ENCODE data around the gene GNPDA1. TPM values are rescaled to one million over a fixed set of nuclear protein-coding genes. Genes with fewer than 3 reads are reported as not detected.
"Not testable (repeated sequence)": the region's sequence is repeated elsewhere in the genome, so short reads cannot be mapped to it uniquely, and the experiment has no call there.

The GNPDA1 gene
- total RNA-seq, 1 donor from 2014 or later: 20.2 TPM

- H3K27me3 Mint-ChIP-seq (ENCODE audit: unreplicated experiment): no peaks in the 10 kb centered on the region
- no peak for DNase-seq
- TF ChIP-seq CTCF (IDR thresholded peaks at IDR 0.05; ENCODE audit: partially characterized antibody, unreplicated experiment): no peak
- H3K4me3 Mint-ChIP-seq (ENCODE audit: unreplicated experiment): no peak overlapping the region
- H3K27ac Mint-ChIP-seq (ENCODE audit: unreplicated experiment): no peak overlapping the region
- no peaks in the 10 kb centered on the region for H3K36me3 Mint-ChIP-seq (ENCODE audit: unreplicated experiment)
- peaks cover 1% of the 10 kb centered on the region for H3K9me3 Mint-ChIP-seq (ENCODE audit: unreplicated experiment)
- H3K4me1 Mint-ChIP-seq (ENCODE audit: low read depth, unreplicated experiment): no peaks in the 10 kb centered on the region
Measured at GRCh38 chr5:142040285-142040684, 27.5 kb upstream of the GNPDA1 start.

DNA sequence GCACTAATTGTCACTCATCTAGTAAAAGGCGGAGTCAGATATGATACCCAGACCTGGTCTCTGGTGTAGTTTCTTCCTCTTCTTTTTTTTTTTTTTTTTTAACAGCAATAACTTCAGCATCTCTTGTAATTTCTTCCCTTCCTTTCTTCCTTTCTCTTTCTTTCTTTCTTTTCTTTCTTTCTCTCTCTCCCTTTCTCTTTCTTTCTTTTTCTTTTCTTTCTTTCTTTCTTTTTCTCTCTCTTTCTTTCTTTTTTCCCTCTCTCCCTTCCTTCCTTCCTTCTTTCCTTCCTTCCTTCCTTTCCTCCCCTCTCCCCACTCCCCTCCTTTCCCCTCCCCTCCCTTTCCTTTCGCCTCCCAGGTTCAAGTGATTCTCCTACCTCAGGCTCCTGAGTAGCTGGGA lies 25.9 kb upstream of the GNPDA1 start:
- no peak for TF ChIP-seq CTCF (IDR thresholded peaks at IDR 0.05; ENCODE audit: partially characterized antibody, unreplicated experiment)
- Mint-ChIP-seq H3K9me3 (ENCODE audit: unreplicated experiment) (peaks cover 1% of the 10 kb centered on the region), H3K4me1 (ENCODE audit: low read depth, unreplicated experiment) (no peaks in the 10 kb centered on the region), H3K27me3 (ENCODE audit: unreplicated experiment) (no peaks in the 10 kb centered on the region), H3K4me3 (ENCODE audit: unreplicated experiment) (no peak overlapping the region), H3K27ac (ENCODE audit: unreplicated experiment) (no peak overlapping the region), H3K36me3 (ENCODE audit: unreplicated experiment) (no peaks in the 10 kb centered on the region)
- DNase-seq: no peak

- not testable (repeated sequence) for H3K36me3 Mint-ChIP-seq (ENCODE audit: unreplicated experiment); H3K9me3 Mint-ChIP-seq (ENCODE audit: unreplicated experiment); H3K4me3 Mint-ChIP-seq (ENCODE audit: unreplicated experiment); DNase-seq; H3K27ac Mint-ChIP-seq (ENCODE audit: unreplicated experiment); H3K4me1 Mint-ChIP-seq (ENCODE audit: low read depth, unreplicated experiment); H3K27me3 Mint-ChIP-seq (ENCODE audit: unreplicated experiment)
Measured at GRCh38 chr5:142037599-142037998, 24.8 kb upstream of the GNPDA1 start.

DNA sequence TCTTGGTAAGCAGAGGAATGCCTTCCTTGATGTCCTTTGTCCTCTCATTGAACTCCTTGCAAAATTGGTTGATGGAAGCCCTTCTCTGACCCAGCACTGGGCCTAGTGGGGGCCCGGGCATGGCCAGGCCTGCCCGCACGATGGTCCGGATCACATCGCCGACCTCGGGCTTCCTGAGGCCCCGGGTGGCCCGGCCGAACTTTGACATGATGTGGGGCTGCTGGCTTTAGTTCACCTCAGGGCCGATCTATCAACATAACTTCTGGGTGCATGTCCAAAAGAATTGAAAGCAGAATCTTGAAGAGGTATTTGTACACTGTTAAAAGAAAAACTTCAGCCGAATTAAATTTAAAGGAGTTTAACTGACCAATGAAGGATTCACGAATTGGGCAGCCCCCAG lies 24.1 kb upstream of the GNPDA1 start:
- H3K27me3 Mint-ChIP-seq (ENCODE audit: unreplicated experiment): no peaks in the 10 kb centered on the region

DNA sequence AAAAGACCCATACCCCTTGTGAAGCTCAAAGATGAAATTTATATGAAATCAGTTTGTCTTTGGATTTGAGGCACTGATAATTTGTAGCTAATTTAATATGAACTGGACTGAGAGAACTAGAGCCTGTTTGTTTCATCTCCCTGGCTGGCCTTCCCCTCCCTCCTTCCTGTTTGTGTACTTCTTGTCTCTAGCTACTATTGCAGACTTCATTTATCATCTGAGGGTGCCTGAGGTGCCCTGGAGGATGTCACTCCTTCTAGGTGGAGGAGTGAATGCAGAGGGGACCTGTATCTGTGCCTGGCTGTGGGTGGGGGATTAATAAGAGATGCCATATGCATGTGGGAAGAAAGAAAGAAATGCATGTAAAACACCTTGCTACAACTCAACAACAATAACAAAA lies 22.2 kb upstream of the GNPDA1 start:
- H3K36me3 Mint-ChIP-seq (ENCODE audit: unreplicated experiment): no peaks in the 10 kb centered on the region
- H3K27me3 Mint-ChIP-seq (ENCODE audit: unreplicated experiment): no peaks in the 10 kb centered on the region
- no peak overlapping the region for H3K27ac Mint-ChIP-seq (ENCODE audit: unreplicated experiment)
- DNase-seq: no peak
- peaks cover 1% of the 10 kb centered on the region for H3K9me3 Mint-ChIP-seq (ENCODE audit: unreplicated experiment)
- no peak overlapping the region for H3K4me3 Mint-ChIP-seq (ENCODE audit: unreplicated experiment)
- no peaks in the 10 kb centered on the region for H3K4me1 Mint-ChIP-seq (ENCODE audit: low read depth, unreplicated experiment)
- TF ChIP-seq CTCF (IDR thresholded peaks at IDR 0.05; ENCODE audit: partially characterized antibody, unreplicated experiment): no peak

More for the DNA sequence above, 24.1 kb upstream of the GNPDA1 start:
- Mint-ChIP-seq H3K4me1 (ENCODE audit: low read depth, unreplicated experiment) (no peaks in the 10 kb centered on the region), H3K4me3 (ENCODE audit: unreplicated experiment) (no peak overlapping the region), H3K9me3 (ENCODE audit: unreplicated experiment) (peaks cover 1% of the 10 kb centered on the region), H3K27ac (ENCODE audit: unreplicated experiment) (no peak overlapping the region), H3K36me3 (ENCODE audit: unreplicated experiment) (no peaks in the 10 kb centered on the region)
- no peak for DNase-seq
- no peak for TF ChIP-seq CTCF (IDR thresholded peaks at IDR 0.05; ENCODE audit: partially characterized antibody, unreplicated experiment)

- not testable (repeated sequence) for H3K36me3 Mint-ChIP-seq (ENCODE audit: unreplicated experiment); H3K27ac Mint-ChIP-seq (ENCODE audit: unreplicated experiment); DNase-seq; H3K9me3 Mint-ChIP-seq (ENCODE audit: unreplicated experiment); H3K4me1 Mint-ChIP-seq (ENCODE audit: low read depth, unreplicated experiment); H3K4me3 Mint-ChIP-seq (ENCODE audit: unreplicated experiment); H3K27me3 Mint-ChIP-seq (ENCODE audit: unreplicated experiment)
Measured at GRCh38 chr5:142033632-142034567, 21.1 kb upstream of the GNPDA1 start.
